Measurements from ENCODE around the gene RIC1. TPM values are rescaled to one million over a fixed set of nuclear protein-coding genes. Genes with fewer than 3 reads are reported as not detected.
"Not testable (repeated sequence)": the region's sequence is repeated elsewhere in the genome, so short reads cannot be mapped to it uniquely, and the experiment has no call there.

The RIC1 gene
- total RNA-seq, 6 donors from 2014 or later, result 21.5 to 62.9 (median 31.0) TPM

GRCh38 chr9:5651246-5651645 lies 22.3 kb downstream of the RIC1 start:
- Histone ChIP-seq H3K27ac (no peak overlapping the region), H3K4me3 (no peak overlapping the region), H3K27me3 (no peaks in the 10 kb centered on the region), H3K4me1 (no peaks in the 10 kb centered on the region), H3K9me3 (peaks cover 0 to 21% (median 11%) of the 10 kb centered on the region in 4 donors), H3K36me3 (no peaks in the 10 kb centered on the region)
- TF ChIP-seq POLR2AphosphoS5 (IDR thresholded peaks at IDR 0.05), result no peak
- no peak for TF ChIP-seq POLR2A (IDR thresholded peaks at IDR 0.05)
- no peak for TF ChIP-seq CTCF (IDR thresholded peaks at IDR 0.05)
- TF ChIP-seq EP300 (IDR thresholded peaks at IDR 0.05), result no peak
- DNase-seq, result no peak
- no peak for ATAC-seq (ENCODE audit: low FRiP score in 2 of 2)

- no peak for DNase-seq
- Histone ChIP-seq H3K27me3 (no peaks in the 10 kb centered on the region), H3K4me1 (no peaks in the 10 kb centered on the region), H3K36me3 (peaks cover 0 to 5% (median 0%) of the 10 kb centered on the region in 4 donors), H3K9me3 (peaks cover 0 to 21% (median 11%) of the 10 kb centered on the region in 4 donors), H3K4me3 (no peak overlapping the region), H3K27ac (no peak overlapping the region)
- ATAC-seq (ENCODE audit: low FRiP score in 2 of 2), result no peak
- 93 to 94% methylated on average over 1 of the region's 1 CpG for WGBS, 2 donors
- no peak for TF ChIP-seq POLR2AphosphoS5 (IDR thresholded peaks at IDR 0.05)
- no peak for TF ChIP-seq EP300 (IDR thresholded peaks at IDR 0.05)
- no peak for TF ChIP-seq POLR2A (IDR thresholded peaks at IDR 0.05)
- TF ChIP-seq CTCF (IDR thresholded peaks at IDR 0.05), result no peak
Measured at GRCh38 chr9:5652821-5653220, 23.9 kb downstream of the RIC1 start.

GRCh38 chr9:5662804-5663203 lies 33.9 kb downstream of the RIC1 start:
- not testable (repeated sequence) for H3K4me3 ChIP-seq; ATAC-seq (ENCODE audit: low FRiP score in 2 of 2); H3K27me3 ChIP-seq; H3K27ac ChIP-seq; DNase-seq; H3K9me3 ChIP-seq; H3K36me3 ChIP-seq; H3K4me1 ChIP-seq
- WGBS, 2 donors, result 82 to 95% methylated on average over 1 of the region's 1 CpG

GRCh38 chr9:5665059-5665458 lies 36.2 kb downstream of the RIC1 start:
- Histone ChIP-seq H3K4me3 (no peak overlapping the region), H3K27me3 (no peaks in the 10 kb centered on the region), H3K9me3 (peaks cover 0 to 2% (median 0%) of the 10 kb centered on the region in 4 donors), H3K4me1 (peaks cover 0 to 5% (median 0%) of the 10 kb centered on the region in 4 donors), H3K27ac (no peak overlapping the region), H3K36me3 (peaks cover 0 to 7% (median 2%) of the 10 kb centered on the region in 4 donors)
- TF ChIP-seq CTCF (IDR thresholded peaks at IDR 0.05) (no peak), EP300 (IDR thresholded peaks at IDR 0.05) (no peak), POLR2A (IDR thresholded peaks at IDR 0.05) (no peak), POLR2AphosphoS5 (IDR thresholded peaks at IDR 0.05) (no peak)
- DNase-seq, result no peak
- ATAC-seq (ENCODE audit: low FRiP score in 2 of 2), result no peak
- WGBS, 2 donors, result 74 to 76% methylated on average over 3 of the region's 3 CpGs

- DNase-seq (no peak), ATAC-seq (ENCODE audit: low FRiP score in 2 of 2) (no peak)
- Histone ChIP-seq H3K36me3 (peaks cover 0 to 7% (median 2%) of the 10 kb centered on the region in 4 donors), H3K27ac (no peak overlapping the region), H3K4me3 (no peak overlapping the region), H3K27me3 (no peaks in the 10 kb centered on the region), H3K4me1 (peaks cover 0 to 5% (median 0%) of the 10 kb centered on the region in 4 donors), H3K9me3 (no peaks in the 10 kb centered on the region)
- WGBS, 2 donors, result 68 to 80% methylated on average over 6 of the region's 6 CpGs
- TF ChIP-seq EP300 (IDR thresholded peaks at IDR 0.05) (no peak), POLR2A (IDR thresholded peaks at IDR 0.05) (no peak), CTCF (IDR thresholded peaks at IDR 0.05) (no peak), POLR2AphosphoS5 (IDR thresholded peaks at IDR 0.05) (no peak)
Measured at GRCh38 chr9:5667391-5667790, 38.5 kb downstream of the RIC1 start.

All from upper lobe of left lung (tissue), 6 donors.